K562 (cell line): ENCODE measurements around the gene TIPARP. TPM values are rescaled to one million over a fixed set of nuclear protein-coding genes. Genes with fewer than 3 reads are reported as not detected.

Experiments
- ATAC-seq: fragments of 200-7000 bp; cut with Tn5 transposase; 3 replicates; pipeline ENCODE4 v1.9.1; 2020; ENCODE audit warnings: moderate library complexity
- BruUV-seq: library from RNA; stranded (reverse); fragments of 400-500 nt; replicated peaks from 2 replicates; lab custom pipeline; 2021; lab: Mats Ljungman, UMichigan
- CTCF ChIA-PET: fragments of 300-600 bp; formaldehyde crosslinking; extraction: SDS; loops from one replicate; lab custom pipeline; 2021; ENCODE audit warnings: low intra/inter-chr PET ratio; lab: Yijun Ruan, JAX
- POLR2A ChIA-PET: fragments of 300-600, 350-650 bp; sonication (Branson Sonifier 250); formaldehyde crosslinking; extraction: SDS; loops from one replicate; lab custom pipeline; 2021; ENCODE audit warnings: antibody characterized with exemption, inconsistent platforms; lab: Yijun Ruan, JAX
- DNase-seq, 4 experiments: peaks; one replicate each; pipeline versions ENCODE4 v3.0.0 to v3.0.0-alpha.2; 2011 to 2018; ENCODE audit warnings: low spot score in 3 of 4, mixed read lengths in 3 of 4; ENCODE audit errors: extremely low read depth in 1 of 4
- FAIRE-seq: peaks from 2 replicates; lab custom pipeline; 2011; peaks lifted over from hg19 to GRCh38; lab: Jason Lieb, UNC
- H2AFZ ChIP-seq: 2 replicates; pipeline ENCODE4 v1.6.0; 2011; ENCODE audit warnings: low read depth, low read length, control low read depth, inconsistent platforms
- H3K27ac ChIP-seq: fragments of 200-600 bp; 3 replicates; pipeline ENCODE4 v1.8.0; 2011; ENCODE audit warnings: low read depth, mild to moderate bottlenecking, control low read depth, inconsistent platforms, low read length, moderate library complexity, mixed read lengths; ENCODE audit errors: extremely low read depth
- H3K27me3 ChIP-seq, 2 experiments: fragments of 300-600 bp in 1 of 2; 2 replicates in 1 of 2; 3 replicates in 1 of 2; pipeline versions ENCODE4 v1.6.0 to v1.8.0; 2011; ENCODE audit warnings: inconsistent platforms in 2 of 2, low read length in 2 of 2, mild to moderate bottlenecking in 1 of 2, mixed read lengths in 1 of 2, moderate library complexity in 1 of 2; ENCODE audit not compliant: control insufficient read depth in 2 of 2, insufficient read depth in 2 of 2
- H3K36me3 ChIP-seq: fragments of 300-600 bp; 3 replicates; pipeline ENCODE4 v1.8.0; 2011; ENCODE audit warnings: mild to moderate bottlenecking, low read length, inconsistent platforms; ENCODE audit not compliant: control insufficient read depth, insufficient read depth
- H3K4me1 ChIP-seq, 2 experiments: fragments of 200-600 bp in 1 of 2; replicated peaks in 1 of 2; 2 replicates in 1 of 2; 3 replicates in 1 of 2; pipeline versions ENCODE4 v1.5.1 to v1.8.0; 2011; ENCODE audit warnings: inconsistent platforms in 2 of 2, low read length in 2 of 2, mild to moderate bottlenecking in 1 of 2, mixed read lengths in 1 of 2, moderate library complexity in 1 of 2; ENCODE audit not compliant: control insufficient read depth in 2 of 2, insufficient read depth in 2 of 2
- H3K4me2 ChIP-seq: 2 replicates; pipeline ENCODE4 v1.6.1; 2011; ENCODE audit warnings: low read length, control low read depth, inconsistent platforms, mixed read lengths; ENCODE audit not compliant: insufficient read depth
- H3K4me3 ChIP-seq: fragments of 200-600 bp; sonication (generic), shearing (Covaris generic); 2 replicates; pipeline ENCODE4 v1.5.1; 2016; ENCODE audit warnings: control low read depth, inconsistent platforms
- H3K79me2 ChIP-seq: fragments of 200-600 bp; 3 replicates; pipeline ENCODE4 v1.8.0; 2011; ENCODE audit warnings: low read length, inconsistent platforms; ENCODE audit not compliant: control insufficient read depth, insufficient read depth
- H3K9ac ChIP-seq, 2 experiments: 2 replicates each; pipeline versions ENCODE4 v1.6.0 to v1.6.1; 2011; ENCODE audit warnings: low read depth in 2 of 2, low read length in 2 of 2, control low read depth in 1 of 2, inconsistent platforms in 1 of 2, mild to moderate bottlenecking in 1 of 2, mixed read lengths in 1 of 2; ENCODE audit not compliant: insufficient read depth in 1 of 2
- H3K9me1 ChIP-seq: one replicate; pipeline ENCODE4 v1.6.0; 2011; ENCODE audit warnings: inconsistent platforms, mild to moderate bottlenecking, low read length, moderate library complexity; ENCODE audit not compliant: control insufficient read depth, insufficient read depth
- H3K9me3 ChIP-seq: replicated peaks from 2 replicates; pipeline ENCODE4 v1.5.1; 2011; ENCODE audit warnings: low read depth, low read length, inconsistent platforms; ENCODE audit not compliant: control insufficient read depth, insufficient read depth
- H4K20me1 ChIP-seq: replicated peaks from 2 replicates; pipeline ENCODE4 v1.6.1; 2011; ENCODE audit warnings: low read length, inconsistent platforms, mixed read lengths; ENCODE audit not compliant: control insufficient read depth, insufficient read depth
- CBFA2T2 ChIP-seq: fragments of 450-650 bp; conservative IDR thresholded peaks from 2 replicates; pipeline ENCODE4 v1.6.1; 2017; ENCODE audit warnings: mild to moderate bottlenecking
- CHD1 ChIP-seq: fragments of 200-600 bp; sonication (generic); IDR thresholded peaks from one replicate; pipeline ENCODE4 v1.6.1; 2012; ENCODE audit warnings: mild to moderate bottlenecking, moderate library complexity, low read length, inconsistent platforms
- E2F3 ChIP-seq: fragments of 250-450 bp; sonication (Bioruptor Pico); IDR thresholded peaks from 2 replicates; pipeline ENCODE4 v1.4.0; 2020; ENCODE audit warnings: mild to moderate bottlenecking
- FIP1L1 ChIP-seq: fragments of 200-400 bp; formaldehyde crosslinking; IDR thresholded peaks from 2 replicates; pipeline ENCODE4 v1.6.1; 2018; ENCODE audit warnings: mild to moderate bottlenecking, low read depth, low read length; ENCODE audit not compliant: poor library complexity, severe bottlenecking
- FOXK1 ChIP-seq: sonication (generic); formaldehyde crosslinking; IDR thresholded peaks from 2 replicates; pipeline ENCODE4 v1.8.0; 2022; ENCODE audit warnings: missing genetic modification reagents, mild to moderate bottlenecking, borderline replicate concordance
- GABPA ChIP-seq: fragments of 200-800 bp; sonication (Bioruptor generic); conservative IDR thresholded peaks from 2 replicates; pipeline ENCODE4 v1.6.1; 2016; ENCODE audit warnings: low read depth, missing genetic modification characterization, missing compliant biosample characterization
- HIVEP1 ChIP-seq: fragments of 250-450 bp; sonication (Bioruptor Pico); IDR thresholded peaks from 2 replicates; pipeline ENCODE4 v1.4.0; 2020; ENCODE audit warnings: mild to moderate bottlenecking
- KLF16 ChIP-seq: IDR thresholded peaks from 2 replicates; pipeline ENCODE4 v1.6.1; 2016; ENCODE audit warnings: antibody characterized with exemption
- MEF2A ChIP-seq: IDR thresholded peaks from 2 replicates; pipeline ENCODE4 v1.6.1; 2011; ENCODE audit warnings: low read depth, mild to moderate bottlenecking, low read length, moderate library complexity; ENCODE audit not compliant: control insufficient read depth
- POLR2B ChIP-seq: fragments of 450-650 bp; IDR thresholded peaks from 2 replicates; pipeline ENCODE4 v1.6.1; 2018; ENCODE audit warnings: low read depth; ENCODE audit not compliant: partially characterized antibody
- SLC30A9 ChIP-seq: fragments of 250-450 bp; sonication (Bioruptor Pico); IDR thresholded peaks from 2 replicates; pipeline ENCODE4 v1.8.0; 2022; ENCODE audit warnings: mild to moderate bottlenecking, moderate library complexity
- ZNF197 ChIP-seq: fragments of 200-800 bp; sonication (Bioruptor generic); IDR thresholded peaks from 2 replicates; pipeline ENCODE4 v1.6.1; 2016; ENCODE audit warnings: low read depth, missing genetic modification characterization, missing compliant biosample characterization
- ZNF444 ChIP-seq: fragments of 250-450 bp; sonication (Bioruptor Pico); IDR thresholded peaks from 2 replicates; pipeline ENCODE4 v1.4.0; 2020; ENCODE audit warnings: mild to moderate bottlenecking, moderate library complexity
- WGBS: fragments of 100-300 bp; shearing (Covaris generic); methylation state at CpG from one replicate; pipeline ENCODE4 v1.1.6; 2016; ENCODE audit warnings: low coverage, mixed read lengths; ENCODE audit not compliant: insufficient coverage; ENCODE audit errors: missing lambda C conversion rate; 5-methylcytosine and 5-hydroxymethylcytosine counted together
- in situ Hi-C: fragments of 300-500 bp; cut with MboI; formaldehyde crosslinking; loops from 4 replicates; pipeline ENCODE4 v1.15.0; 2018; ENCODE audit warnings: inconsistent platforms, mixed read lengths
- intact Hi-C: fragments of 100-400 bp; cut with micrococcal nuclease; formaldehyde crosslinking; loops from 2 replicates; pipeline ENCODE4 v1.14.2; 2022
- polyA plus RNA-seq, 8 experiments: library from polyadenylated mRNA; depleted of rRNA in 4 of 8; stranded (reverse) in 5 of 8; unstranded in 3 of 8; fragments of >200 nt; fragmentation: Nextera tagmentation in 2 of 8; fragmentation: Illumina TruSeq in 1 of 8; extraction: Ambion mirVana in 2 of 8; extraction: Trizol in 1 of 8; gene quantifications; 2 replicates each; pipeline versions ENCODE4 v1.2.1 to v1.2.3, GENCODE V29; 2011 to 2014; ENCODE audit warnings: inconsistent platforms in 1 of 8, missing spikeins in 1 of 8
- total RNA-seq, 7 experiments: library from RNA; depleted of rRNA in 6 of 7; stranded (reverse); fragments of >200 nt in 6 of 7; fragmentation: Illumina TruSeq in 2 of 7; extraction: Trizol in 2 of 7; gene quantifications; 2 replicates each; pipeline versions ENCODE4 v1.2.1 to v1.2.3, GENCODE V29; 2011 to 2021; ENCODE audit warnings: low replicate concordance in 1 of 7
- TF ChIP-seq, protein P1 (sequence below): fragments of 200-800 bp; sonication (Bioruptor generic); IDR thresholded peaks from 2 replicates; pipeline ENCODE4 v1.6.1; 2016; ENCODE audit warnings: missing genetic modification characterization, missing compliant biosample characterization
- TF ChIP-seq, protein P2 (sequence below): IDR thresholded peaks from 3 replicates; pipeline ENCODE4 v1.6.1; 2011; ENCODE audit warnings: borderline replicate concordance, mild to moderate bottlenecking; ENCODE audit not compliant: insufficient read length, insufficient read depth

Gene TIPARP
- total and polyA plus RNA-seq, 9 of the 15 experiments (the other 6 are each of a cell fraction or from before 2014, with no cell fraction given): 2.4 to 29.4 (median 15.1) TPM

DNA sequence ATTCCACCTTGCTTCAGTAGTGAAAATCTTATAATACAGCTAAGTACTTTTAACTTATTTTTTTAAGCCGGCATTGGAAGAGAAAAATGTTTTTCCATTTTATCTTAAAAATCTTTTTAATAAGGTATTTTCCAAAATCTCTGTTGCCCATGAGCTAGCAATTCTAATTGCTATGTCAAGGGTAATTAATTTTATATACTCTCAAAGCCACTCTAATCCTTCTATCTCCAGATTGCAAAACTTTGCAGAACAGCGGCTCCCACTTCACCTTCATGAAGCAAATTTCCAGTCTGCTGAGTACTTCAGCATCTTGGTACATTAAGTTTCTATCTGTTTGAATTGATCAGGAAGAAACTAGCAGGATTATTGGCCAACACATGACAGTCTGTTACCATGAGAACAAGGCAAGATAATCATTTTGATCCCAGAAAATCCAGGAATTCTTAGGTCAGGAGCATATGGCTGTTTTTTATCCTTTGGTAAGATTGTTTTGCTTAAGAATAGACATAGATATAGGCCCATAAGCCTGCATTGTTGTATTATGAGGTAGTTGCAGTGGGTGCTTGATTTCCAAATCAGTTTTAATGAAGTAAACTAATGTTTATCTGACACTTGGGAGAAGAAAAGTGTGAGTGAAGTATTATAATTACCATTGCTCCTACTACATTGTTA is 6.0 kb downstream of the TIPARP start:
- no peak overlapping the region for H3K4me3 ChIP-seq
- DNase-seq: no peak
- CTCF ChIA-PET: no interaction called here
- no peaks in the 10 kb centered on the region for H3K9me3 ChIP-seq
- in situ Hi-C loops (loop anchor here (10.0 to 25.0 kb wide), 3 partner anchors 404 to 543 kb away; no protein-coding TSS in a partner anchor), intact Hi-C loops (no loop called here)
- H2AFZ ChIP-seq: no peak overlapping the region
- WGBS: 83% methylated on average over 2 of the region's 2 CpGs
- no peak for ATAC-seq
- no peak overlapping the region for H3K27ac ChIP-seq
- peaks cover 48% of the 10 kb centered on the region for H4K20me1 ChIP-seq
- H3K36me3 ChIP-seq: peaks cover 71% of the 10 kb centered on the region
- H3K9ac ChIP-seq: no peak overlapping the region
- H3K4me2 ChIP-seq: no peak overlapping the region
- FAIRE-seq: no peak
- BruUV-seq: no TSS peak
- POLR2A ChIA-PET: interaction anchor here (0.7 to 2.3 kb wide), 5 partner anchors 8 to 133 kb away, joined by 3 to 6 read pairs (median 4); partner anchors contain the start of gene SSR3
- no peaks in the 10 kb centered on the region for H3K9me1 ChIP-seq
- H3K79me2 ChIP-seq: peaks cover 99% of the 10 kb centered on the region
- no peaks in the 10 kb centered on the region for H3K27me3 ChIP-seq
- H3K4me1 ChIP-seq: peaks cover 8 to 48% of the 10 kb centered on the region in 2 experiments; a peak in 4 of 5 replicates
- TF ChIP-seq ZNF444 (CRISPR knock-in tag) (no peak), HIVEP1 (no peak), MEF2A (no peak), CBFA2T2 (no peak), E2F3 (CRISPR knock-in tag) (no peak), FIP1L1 (no peak), GABPA (tag) (no peak), CHD1 (no peak), FOXK1 (no peak), ZNF197 (CRISPR knock-in tag) (no peak), POLR2B (no peak), KLF16 (no peak), SLC30A9 (no peak)
- TF ChIP-seq, protein P1, sequence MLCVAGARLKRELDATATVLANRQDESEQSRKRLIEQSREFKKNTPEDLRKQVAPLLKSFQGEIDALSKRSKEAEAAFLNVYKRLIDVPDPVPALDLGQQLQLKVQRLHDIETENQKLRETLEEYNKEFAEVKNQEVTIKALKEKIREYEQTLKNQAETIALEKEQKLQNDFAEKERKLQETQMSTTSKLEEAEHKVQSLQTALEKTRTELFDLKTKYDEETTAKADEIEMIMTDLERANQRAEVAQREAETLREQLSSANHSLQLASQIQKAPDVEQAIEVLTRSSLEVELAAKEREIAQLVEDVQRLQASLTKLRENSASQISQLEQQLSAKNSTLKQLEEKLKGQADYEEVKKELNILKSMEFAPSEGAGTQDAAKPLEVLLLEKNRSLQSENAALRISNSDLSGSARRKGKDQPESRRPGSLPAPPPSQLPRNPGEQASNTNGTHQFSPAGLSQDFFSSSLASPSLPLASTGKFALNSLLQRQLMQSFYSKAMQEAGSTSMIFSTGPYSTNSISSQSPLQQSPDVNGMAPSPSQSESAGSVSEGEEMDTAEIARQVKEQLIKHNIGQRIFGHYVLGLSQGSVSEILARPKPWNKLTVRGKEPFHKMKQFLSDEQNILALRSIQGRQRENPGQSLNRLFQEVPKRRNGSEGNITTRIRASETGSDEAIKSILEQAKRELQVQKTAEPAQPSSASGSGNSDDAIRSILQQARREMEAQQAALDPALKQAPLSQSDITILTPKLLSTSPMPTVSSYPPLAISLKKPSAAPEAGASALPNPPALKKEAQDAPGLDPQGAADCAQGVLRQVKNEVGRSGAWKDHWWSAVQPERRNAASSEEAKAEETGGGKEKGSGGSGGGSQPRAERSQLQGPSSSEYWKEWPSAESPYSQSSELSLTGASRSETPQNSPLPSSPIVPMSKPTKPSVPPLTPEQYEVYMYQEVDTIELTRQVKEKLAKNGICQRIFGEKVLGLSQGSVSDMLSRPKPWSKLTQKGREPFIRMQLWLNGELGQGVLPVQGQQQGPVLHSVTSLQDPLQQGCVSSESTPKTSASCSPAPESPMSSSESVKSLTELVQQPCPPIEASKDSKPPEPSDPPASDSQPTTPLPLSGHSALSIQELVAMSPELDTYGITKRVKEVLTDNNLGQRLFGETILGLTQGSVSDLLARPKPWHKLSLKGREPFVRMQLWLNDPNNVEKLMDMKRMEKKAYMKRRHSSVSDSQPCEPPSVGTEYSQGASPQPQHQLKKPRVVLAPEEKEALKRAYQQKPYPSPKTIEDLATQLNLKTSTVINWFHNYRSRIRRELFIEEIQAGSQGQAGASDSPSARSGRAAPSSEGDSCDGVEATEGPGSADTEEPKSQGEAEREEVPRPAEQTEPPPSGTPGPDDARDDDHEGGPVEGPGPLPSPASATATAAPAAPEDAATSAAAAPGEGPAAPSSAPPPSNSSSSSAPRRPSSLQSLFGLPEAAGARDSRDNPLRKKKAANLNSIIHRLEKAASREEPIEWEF: no peak
- TF ChIP-seq, protein P2, sequence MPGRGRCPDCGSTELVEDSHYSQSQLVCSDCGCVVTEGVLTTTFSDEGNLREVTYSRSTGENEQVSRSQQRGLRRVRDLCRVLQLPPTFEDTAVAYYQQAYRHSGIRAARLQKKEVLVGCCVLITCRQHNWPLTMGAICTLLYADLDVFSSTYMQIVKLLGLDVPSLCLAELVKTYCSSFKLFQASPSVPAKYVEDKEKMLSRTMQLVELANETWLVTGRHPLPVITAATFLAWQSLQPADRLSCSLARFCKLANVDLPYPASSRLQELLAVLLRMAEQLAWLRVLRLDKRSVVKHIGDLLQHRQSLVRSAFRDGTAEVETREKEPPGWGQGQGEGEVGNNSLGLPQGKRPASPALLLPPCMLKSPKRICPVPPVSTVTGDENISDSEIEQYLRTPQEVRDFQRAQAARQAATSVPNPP: no peak
